ENCODE data around the gene GP9.
"Not testable (repeated sequence)": the region's sequence is repeated elsewhere in the genome, so short reads cannot be mapped to it uniquely, and the experiment has no call there.

GP9 gene

GRCh38 chr3:129070086-129070885 lies 9.7 kb downstream of the GP9 start:
- no peak for DNase-seq (ENCODE audit: low read depth in 2 of 2)

- DNase-seq (ENCODE audit: low read depth in 2 of 2) = no peak
Observed at GRCh38 chr3:129077222-129077621, 16.6 kb downstream of the GP9 start.

- no peak for DNase-seq (ENCODE audit: low read depth in 2 of 2)
Observed at GRCh38 chr3:129078510-129078909, 17.9 kb downstream of the GP9 start.

GRCh38 chr3:129081503-129081902 lies 20.9 kb downstream of the GP9 start:
- DNase-seq (ENCODE audit: low read depth in 2 of 2) = no peak

- DNase-seq (ENCODE audit: low read depth in 2 of 2) = no peak
Observed at GRCh38 chr3:129082026-129082425, 21.4 kb downstream of the GP9 start.

GRCh38 chr3:129084501-129084900 lies 23.9 kb downstream of the GP9 start:
- DNase-seq (ENCODE audit: low read depth in 2 of 2) = no peak

- DNase-seq (ENCODE audit: low read depth in 2 of 2) = no peak
Observed at GRCh38 chr3:129085165-129085715, 24.7 kb downstream of the GP9 start.

GRCh38 chr3:129085818-129086217 lies 25.2 kb downstream of the GP9 start:
- no peak for DNase-seq (ENCODE audit: low read depth in 2 of 2)

- no peak for DNase-seq (ENCODE audit: low read depth in 2 of 2)
Observed at GRCh38 chr3:129087138-129087702, 26.6 kb downstream of the GP9 start.

GRCh38 chr3:129087904-129088303 lies 27.3 kb downstream of the GP9 start:
- not testable (repeated sequence) for DNase-seq (ENCODE audit: low read depth in 2 of 2)

- not testable (repeated sequence) for DNase-seq (ENCODE audit: low read depth in 2 of 2)
Observed at GRCh38 chr3:129088312-129088711, 27.7 kb downstream of the GP9 start.

GRCh38 chr3:129095285-129095684 lies 34.7 kb downstream of the GP9 start:
- DNase-seq (ENCODE audit: low read depth in 2 of 2) = no peak

- no peak for DNase-seq (ENCODE audit: low read depth in 2 of 2)
Observed at GRCh38 chr3:129100274-129100673, 39.7 kb downstream of the GP9 start.

- DNase-seq (ENCODE audit: low read depth in 2 of 2) = no peak
Observed at GRCh38 chr3:129101370-129102138, 41.0 kb downstream of the GP9 start.

GRCh38 chr3:129103296-129103695 lies 42.7 kb downstream of the GP9 start:
- no peak for DNase-seq (ENCODE audit: low read depth in 2 of 2)

- DNase-seq (ENCODE audit: low read depth in 2 of 2) = no peak
Observed at GRCh38 chr3:129104051-129104450, 43.5 kb downstream of the GP9 start.

- DNase-seq (ENCODE audit: low read depth in 2 of 2) = no peak
Observed at GRCh38 chr3:129104498-129105079, 44.0 kb downstream of the GP9 start.

GRCh38 chr3:129105862-129106261 lies 45.3 kb downstream of the GP9 start:
- DNase-seq (ENCODE audit: low read depth in 2 of 2) = no peak

- no peak for DNase-seq (ENCODE audit: low read depth in 2 of 2)
Observed at GRCh38 chr3:129106320-129106719, 45.7 kb downstream of the GP9 start.

- no peak for DNase-seq (ENCODE audit: low read depth in 2 of 2)
Observed at GRCh38 chr3:129106866-129107565, 46.4 kb downstream of the GP9 start.

GRCh38 chr3:129107793-129108192 lies 47.2 kb downstream of the GP9 start:
- DNase-seq (ENCODE audit: low read depth in 2 of 2) = no peak
